HG03108 (cell line): ENCODE results near the gene ARFIP1.

Source experiments
- ATAC-seq: cut with Tn5 transposase; IDR thresholded peaks from one replicate; pipeline ENCODE4 v1.9.1; 2021; ENCODE audit warnings: moderate library complexity; ENCODE audit not compliant: unreplicated experiment

ARFIP1 gene

DNA sequence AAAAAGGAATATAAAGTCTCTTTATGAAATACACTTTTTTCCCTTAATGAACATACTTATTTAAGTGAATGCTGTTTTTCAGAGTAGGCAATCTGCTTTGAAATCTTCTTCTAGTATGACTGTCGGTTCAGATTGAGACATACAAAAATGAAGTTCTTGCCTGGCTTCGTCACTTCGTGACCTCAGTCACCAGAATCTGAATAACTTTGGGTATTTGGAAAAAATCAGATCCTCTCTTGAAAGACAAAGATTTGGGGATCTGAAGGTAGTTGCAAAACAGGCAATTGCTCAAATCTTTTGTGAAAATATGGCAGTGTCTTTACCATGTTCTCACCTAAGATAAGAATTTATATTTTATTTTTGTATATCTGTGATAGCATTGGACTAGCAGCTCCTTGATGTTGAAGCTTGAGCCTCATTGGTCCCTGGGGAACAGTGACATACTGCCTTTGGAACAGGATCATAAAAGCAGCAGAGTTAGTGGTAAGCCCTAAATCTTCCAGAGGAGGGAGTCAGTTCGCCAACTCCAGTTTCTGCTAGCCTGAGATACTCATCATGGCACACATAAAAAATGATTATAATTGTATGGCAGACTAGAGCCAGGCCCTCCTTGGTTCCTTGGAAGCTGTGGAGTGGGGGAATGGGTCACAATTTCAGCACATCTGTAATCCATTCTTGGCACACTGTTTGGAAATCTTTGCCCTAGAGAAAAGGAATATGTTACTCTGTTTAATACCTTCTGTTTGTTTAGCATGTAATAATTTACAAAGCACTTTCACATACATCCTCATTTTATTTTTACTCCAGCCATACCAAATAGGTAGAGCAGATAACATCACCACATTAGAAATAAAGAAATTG lies 5.0 kb downstream of the ARFIP1 start:
- ATAC-seq, result no peak

DNA sequence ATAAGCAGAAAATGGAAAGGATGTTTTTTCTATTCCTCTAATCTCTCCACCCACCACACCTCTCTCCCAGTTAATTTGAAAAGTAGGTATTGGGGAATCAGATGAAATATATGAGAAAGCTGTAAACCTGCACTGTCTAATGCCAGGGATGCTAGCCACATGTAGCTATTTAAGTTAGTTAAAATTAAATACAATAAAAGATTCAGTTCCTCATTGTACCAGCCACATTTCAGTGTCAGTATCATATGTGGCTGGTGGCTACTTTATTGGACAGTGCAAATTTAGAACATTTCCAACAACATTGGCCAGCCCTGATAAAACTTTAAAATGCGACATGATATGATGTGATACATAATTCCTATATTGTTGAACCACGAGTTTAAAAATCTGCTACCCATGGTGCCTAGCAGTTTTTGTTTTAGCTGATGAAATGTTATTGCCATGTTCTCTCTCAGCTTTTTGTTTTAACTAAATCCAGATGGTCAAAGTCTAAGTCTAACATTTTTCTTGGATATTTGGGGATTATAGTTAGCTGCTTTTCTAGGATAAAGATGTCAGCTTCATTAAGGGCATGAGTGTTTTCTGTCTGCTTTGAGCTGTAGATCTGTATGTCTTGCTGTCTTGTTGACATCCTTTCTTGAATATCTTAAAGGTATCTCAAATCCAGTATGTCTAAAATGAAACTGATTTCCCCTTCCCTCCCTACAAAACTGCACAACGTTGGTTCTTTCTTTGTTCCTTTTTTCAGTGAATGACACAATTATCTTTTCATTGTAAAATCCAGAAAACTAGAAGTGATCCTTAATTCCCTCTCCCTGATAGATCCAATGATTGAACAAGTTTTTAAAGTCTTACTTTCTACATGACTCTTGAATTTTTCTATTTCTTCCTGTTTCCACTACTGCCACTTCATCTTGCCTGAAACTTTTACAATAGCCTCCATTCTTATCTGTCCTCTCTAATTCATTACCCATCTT lies 6.2 kb downstream of the ARFIP1 start:
- no peak for ATAC-seq

DNA sequence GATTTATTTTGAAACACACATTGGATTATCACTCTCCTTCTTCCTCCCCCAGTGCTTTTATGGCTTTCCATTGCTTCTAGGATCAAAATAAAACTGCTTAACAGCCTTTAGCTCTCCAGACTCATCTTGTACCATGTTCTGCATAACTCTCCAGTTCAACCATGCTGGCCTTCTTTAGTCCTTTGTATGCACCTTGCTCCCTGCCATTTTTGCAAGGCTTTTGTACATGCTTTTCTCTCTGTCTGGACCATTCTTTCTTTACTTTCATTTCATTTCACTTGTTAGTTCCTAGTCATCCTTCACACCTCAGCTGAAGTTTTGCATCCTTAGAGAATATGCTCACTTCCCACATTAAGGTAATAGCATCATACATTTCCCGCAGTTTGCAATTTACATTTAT lies 6.9 kb downstream of the ARFIP1 start:
- ATAC-seq, result no peak

DNA sequence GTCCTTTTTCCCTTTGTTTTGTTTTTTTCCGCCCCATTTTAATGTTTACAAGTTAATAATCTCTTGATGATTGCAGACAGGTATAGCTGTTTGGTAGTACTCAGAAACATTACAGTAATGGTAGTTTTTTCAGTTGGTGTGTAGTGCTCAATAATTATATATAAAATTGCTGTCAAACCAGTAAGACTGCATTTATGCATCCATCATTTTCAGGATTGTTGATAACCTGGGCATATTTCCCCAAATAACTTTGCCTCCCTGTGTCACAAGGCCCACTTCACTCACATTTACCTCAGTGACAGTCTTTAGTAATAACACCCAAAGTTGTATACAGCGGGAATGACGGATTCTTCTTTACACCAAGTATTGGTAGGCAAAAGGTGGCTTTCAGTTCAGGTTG lies 16.1 kb downstream of the ARFIP1 start:
- no peak for ATAC-seq

DNA sequence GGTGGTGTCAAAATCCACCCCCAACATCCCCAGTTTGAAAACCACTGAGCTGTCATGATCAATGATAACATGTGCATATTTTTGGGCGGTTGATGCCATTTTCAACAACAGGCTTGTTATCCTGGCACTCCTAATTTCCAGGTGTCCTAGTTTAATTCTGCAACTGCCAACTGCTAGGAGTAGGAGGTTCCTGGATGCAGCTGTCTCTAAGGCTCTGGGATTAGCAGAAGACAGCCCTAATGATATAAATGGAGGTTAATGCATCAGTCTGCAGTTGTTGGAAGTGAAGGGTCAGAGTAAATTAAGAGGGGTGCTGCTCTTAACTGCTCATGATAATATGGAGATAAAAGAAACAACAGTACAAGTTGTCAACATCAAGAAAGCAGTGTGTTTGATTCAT lies 23.8 kb downstream of the ARFIP1 start:
- ATAC-seq, result no peak

DNA sequence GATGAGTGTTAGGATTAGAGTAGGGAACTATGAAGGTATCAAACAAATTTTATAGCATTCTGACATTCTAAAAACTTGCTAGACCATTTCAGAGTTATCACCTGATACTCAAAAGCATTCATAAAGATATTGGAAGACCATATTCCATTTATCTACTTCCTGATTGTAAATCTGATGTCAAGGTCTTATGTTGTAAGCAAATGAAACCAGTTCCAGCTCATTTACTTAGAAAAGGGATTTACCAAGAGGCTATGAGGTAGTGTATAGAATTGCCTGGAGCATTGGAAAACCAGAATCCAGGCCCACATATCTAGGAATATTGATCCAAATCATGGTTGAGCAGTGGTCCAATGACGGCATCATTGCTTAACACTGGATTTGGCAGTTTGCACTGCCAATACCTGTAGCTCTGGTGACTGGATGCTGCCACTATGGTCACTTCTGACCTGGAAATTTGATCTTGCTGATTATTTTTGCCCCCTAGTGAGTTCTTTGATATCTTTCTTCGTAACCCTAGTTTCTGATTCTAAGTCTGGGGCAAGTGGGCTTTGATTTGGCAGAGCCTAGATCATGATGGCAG lies 25.4 kb downstream of the ARFIP1 start:
- ATAC-seq, result no peak

DNA sequence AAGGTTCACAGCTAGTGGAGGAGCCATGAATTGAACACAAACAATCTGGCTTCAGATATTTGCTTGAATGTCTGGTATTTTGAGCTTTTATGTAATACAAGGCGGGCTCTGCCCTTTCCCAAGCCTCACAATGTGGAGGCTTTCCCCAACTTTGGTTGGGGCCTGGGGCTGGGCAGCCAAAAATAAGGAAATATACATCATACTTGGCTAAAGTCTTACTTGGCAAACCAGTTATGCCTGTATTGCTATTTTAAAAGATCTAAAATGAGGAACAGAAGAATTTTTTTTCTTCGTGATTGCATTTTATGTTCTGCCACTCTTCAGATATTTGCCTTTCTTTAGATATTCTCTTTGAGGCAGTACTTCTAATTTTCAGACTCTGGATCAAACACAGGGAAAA lies 26.1 kb downstream of the ARFIP1 start:
- no peak for ATAC-seq

DNA sequence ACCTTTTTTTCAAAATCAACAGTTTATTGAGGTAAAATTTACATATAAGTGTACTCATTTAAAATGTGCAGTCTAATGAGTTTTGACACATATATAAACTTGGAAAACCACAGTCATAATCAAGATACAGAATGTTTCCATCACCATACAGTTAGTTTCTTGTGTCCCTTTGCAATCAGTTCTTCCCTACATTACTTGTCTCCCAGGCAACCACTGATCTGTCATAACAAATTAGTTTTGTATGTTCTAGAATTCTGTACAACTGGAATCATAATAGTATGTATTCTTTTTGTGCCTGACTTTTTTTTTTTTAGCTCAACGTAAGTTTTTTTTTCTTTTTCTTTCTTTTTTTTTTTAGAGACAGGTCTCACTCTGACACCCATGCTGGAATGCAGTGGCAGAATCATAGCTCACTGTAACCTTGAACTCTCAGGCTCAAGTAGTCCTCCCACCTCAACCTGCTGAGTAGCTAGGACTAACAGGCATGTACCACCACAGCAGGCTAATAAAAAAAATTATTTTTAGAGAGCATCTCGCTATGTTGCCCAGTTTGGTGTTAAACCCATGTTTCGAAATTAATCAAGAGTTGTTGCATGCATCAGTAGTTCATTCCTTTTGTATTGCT lies 26.9 kb downstream of the ARFIP1 start:
- ATAC-seq, result no peak

DNA sequence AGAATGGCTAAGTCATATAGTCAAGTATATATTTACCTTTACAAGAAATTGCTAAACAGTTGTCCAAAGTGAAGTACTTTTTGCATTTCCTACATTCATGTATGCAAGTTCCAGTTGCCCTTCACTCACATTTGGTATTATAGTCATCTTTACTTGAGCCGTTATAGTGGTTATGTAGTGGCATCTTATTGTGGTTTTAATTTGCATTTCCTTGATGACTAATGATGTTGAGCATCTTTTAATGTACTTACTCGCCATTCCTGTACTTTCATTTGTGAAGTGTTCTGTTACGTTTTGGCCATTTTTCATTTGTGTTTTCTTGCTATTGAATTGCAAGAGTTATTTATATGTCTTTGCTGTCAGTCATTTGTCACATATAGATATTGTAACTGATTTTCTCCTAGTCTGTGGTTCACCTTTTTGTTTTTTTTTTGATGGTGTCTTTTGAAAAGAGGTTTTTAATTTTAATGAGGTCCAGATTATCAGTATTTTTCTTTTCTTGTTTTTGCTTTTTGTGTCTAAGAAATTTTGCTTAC lies 27.6 kb downstream of the ARFIP1 start:
- ATAC-seq, result no peak

DNA sequence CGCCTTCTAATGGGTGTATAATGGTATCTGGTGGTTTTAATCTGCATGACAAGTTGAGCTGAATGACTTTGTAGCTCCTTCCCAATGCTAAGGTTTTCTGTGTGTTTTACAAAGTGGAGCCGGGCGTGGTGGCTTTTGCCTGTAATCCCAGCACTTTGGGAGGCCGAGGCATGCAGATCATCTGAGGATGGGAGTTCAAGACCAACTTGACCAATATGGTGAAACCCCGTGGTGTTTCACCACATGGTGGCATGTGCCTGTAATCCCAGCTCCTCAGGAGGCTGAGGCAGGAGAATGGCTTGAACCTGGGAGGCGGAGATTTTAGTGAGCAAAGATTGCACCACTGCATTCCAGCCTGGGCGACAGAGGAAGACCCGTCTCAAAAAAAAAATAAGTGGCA lies 28.9 kb downstream of the ARFIP1 start:
- no peak for ATAC-seq

DNA sequence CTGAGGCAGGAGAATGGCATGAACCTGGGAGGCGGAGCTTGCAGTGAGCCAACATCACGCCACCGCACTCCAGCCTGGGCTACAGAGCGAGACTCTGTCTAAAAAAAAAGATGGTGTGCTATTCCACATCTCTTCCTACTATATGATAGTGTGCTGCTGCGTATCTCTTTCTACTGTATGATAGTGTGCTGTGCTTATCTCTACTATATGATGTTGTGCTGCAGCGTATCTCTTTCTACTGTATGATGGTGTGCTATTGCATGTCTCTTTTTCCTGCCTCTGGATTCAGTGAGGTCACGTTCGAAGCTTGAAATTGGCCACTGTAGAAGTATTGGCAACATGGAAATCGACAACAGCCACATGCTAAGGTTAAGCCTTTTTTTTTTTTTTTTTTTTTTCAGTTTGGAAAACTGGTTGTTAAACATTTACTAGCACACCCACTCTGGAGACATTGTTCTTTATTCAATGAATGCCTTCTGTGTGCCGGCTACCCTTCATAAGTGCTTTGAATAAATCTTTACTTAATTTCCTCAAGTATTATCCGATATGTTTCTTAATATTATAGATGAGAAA lies 31.0 kb downstream of the ARFIP1 start:
- ATAC-seq, result no peak

DNA sequence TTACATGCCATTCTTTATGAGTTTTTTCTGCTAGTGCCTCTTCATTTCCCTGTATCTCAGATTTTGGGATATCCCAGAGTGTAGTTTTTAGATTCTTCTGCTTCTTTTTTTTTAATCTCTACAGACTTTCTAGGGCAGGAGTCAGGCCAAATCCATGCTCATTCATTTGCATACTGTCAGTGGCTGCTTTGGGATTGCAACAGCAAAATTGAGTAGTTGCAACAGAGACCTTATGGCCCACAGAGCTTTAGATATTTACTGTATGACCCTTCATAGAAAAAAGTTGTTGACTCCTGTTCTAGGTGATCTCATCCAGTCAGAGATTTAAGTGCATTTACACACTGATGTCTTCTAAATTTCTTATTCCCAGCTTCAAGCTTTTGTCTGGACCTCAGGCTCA lies 35.3 kb downstream of the ARFIP1 start:
- ATAC-seq, result no peak

DNA sequence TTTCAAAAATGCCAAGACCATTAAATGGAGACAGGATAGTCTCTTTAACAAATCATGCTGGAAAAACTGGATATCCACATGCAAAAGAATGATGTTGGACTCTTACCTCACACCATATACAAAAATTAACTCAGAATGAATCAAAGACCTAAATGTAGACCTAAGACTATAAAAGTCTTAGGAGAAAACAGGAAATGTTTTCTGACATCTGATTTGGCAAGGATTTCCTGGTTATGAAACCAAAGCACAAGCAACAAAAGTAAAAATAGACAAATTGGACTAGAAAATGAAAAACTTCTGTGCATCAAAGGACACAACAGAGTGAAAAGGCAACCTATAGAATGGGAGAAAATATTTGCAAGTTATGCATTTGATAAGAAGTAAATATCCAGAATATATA lies 37.6 kb downstream of the ARFIP1 start:
- ATAC-seq, result no peak

DNA sequence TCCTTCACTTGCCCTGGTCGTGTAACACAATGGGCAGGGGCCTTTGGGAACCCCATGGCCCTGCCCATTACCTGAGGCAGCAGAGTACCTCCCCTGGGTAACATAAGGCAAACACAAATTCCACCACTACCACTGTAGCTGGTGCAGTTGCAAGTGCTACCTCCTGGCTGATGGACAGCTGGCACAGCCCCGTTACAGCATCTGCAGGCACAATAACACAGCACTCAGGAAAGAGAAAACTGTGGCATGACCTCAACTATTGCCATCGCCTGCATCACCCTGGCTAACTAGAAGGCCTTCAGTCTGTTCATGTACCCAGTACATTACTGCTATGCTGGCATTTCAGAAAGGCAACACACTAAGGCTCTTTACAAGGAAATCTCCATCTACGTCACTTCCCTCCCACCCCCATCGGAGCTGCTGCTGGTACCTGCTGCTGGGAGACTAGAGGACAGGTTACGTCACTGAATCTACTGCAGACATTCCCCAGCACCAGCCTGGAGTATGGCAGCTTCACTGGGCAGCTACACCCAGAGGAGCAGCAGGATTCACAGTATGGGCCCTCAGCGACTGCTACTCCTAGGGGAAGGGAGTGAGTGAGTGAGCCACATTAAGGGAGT lies 39.4 kb downstream of the ARFIP1 start:
- no peak for ATAC-seq

DNA sequence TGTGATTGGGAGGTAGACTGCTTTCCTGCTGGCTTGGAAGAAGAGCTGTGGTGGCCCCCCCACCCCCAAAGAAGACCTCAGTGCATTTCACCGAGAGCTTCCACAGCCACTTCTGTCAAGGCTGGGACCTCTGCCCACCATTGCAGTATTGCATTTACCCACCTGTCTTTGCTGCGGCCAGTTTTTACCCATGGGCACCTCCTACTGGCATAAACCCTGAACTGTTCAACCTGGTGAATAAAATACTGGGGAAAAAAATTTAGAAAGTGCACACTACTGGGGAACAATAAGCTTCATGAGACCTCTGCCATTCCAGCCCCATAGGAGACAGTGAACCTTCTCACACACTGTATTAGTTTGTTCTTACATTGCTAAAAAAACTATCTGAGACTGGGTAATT lies 40.3 kb downstream of the ARFIP1 start:
- ATAC-seq, result no peak

DNA sequence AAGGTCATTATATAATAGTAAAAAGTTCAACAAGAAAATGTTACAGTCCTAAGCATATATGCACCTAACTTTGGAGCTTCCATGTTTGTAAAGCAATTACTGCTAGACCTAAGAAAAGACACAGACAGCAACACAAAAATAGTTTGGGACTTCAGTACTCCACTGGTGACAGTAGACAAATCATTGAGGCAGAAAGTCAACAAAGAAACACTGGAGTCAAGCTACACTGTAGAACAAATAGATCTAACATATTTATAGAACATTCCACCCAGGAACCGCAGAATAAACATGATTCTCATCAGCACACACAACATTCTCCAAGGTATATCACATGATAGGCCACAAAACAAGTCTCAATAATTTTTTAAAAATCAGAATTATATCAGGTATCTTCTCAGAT lies 42.6 kb downstream of the ARFIP1 start:
- ATAC-seq, result no peak

DNA sequence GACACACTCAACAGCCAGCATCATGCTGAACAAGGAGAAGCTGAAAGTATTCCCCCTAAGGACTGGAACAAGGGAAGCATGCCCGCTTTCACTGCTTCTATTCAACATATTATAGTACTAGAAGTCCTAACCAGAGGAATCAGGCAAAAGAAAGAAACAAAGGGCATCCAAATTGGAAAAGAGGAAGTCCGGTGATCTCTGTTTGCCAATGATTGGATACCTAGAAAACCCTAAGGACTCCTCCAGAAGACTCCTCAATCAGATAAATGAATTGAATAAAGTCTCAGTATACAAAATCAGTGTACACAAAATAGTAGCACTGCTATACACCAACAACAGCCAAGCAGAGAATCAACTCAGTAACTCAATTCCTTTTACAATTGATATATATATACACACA lies 44.8 kb downstream of the ARFIP1 start:
- ATAC-seq, result no peak

DNA sequence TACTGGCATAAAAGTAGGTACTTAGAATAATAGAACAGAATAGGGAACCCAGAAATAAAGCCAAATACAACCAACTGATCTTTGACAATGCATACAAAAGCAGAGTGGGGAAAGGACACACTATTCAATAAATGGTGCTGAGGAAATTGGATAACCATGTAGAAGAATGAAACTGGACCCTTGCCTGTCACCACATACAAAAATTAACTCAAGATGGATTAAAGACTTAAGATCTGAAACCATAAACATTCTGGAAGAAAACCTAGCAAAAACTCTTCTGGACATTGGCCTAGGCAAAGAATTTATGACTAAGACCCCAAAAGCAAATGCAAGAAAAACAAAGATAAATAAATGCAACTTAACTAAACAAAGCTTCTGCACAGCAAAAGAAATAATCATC lies 45.6 kb downstream of the ARFIP1 start:
- ATAC-seq, result no peak

DNA sequence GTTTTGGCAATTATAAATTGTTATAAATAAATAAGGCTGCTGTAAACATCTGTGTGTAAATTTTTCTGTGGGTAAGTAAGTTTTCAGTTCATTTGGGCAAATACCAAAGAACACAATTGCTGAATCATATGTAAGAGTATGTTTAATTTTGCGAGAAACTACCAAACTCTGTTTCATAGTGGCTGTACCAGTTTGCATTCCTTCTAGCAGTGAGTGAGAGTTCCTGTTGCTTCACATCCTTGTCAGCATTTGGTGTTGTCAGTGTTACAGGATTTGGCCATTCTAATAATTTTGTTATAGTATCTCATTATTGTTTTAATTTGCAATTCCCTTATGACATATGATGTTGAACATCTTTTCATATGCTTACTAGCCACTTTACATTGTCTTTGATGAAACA lies 48.4 kb downstream of the ARFIP1 start:
- no peak for ATAC-seq

DNA sequence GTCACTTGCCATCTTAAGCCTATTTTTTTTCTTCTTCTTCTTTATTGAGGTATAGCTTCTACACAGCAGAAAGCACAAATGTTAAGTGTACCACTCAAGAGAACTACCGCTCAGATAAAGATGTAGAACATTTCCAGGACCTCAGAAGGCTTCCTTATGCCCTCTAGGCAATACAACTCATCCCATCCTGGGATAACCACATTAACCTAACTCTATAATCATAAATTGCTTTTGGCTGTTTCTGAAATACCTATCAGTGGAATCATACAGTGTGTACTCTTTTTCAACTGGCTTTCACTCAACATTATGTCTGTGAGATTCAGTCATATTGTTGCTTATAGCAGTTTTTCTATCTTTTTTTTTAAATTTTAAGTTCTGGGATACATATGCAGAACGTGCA lies 51.7 kb downstream of the ARFIP1 start:
- no peak for ATAC-seq
